Ramos (cell line): Measurements from ENCODE around the gene SEC14L6.
"Not testable (repeated sequence)": the region's sequence is repeated elsewhere in the genome, so short reads cannot be mapped to it uniquely, and the experiment has no call there.

Experiments used
- in situ Hi-C: fragments of 300-500 bp; cut with MboI; formaldehyde crosslinking; loops from one replicate; pipeline ENCODE4 v1.14.3; 2022; ENCODE audit warnings: low sequenced_read_pairs; ENCODE audit not compliant: unreplicated experiment

Gene SEC14L6

GRCh38 chr22:30568137-30568805 lies 21.7 kb upstream of the SEC14L6 start:
- in situ Hi-C loops = no loop called here

- in situ Hi-C loops = not testable (repeated sequence)
Measured at GRCh38 chr22:30567277-30567676, 20.7 kb upstream of the SEC14L6 start.

- in situ Hi-C loops = no loop called here
Measured at GRCh38 chr22:30566125-30566524, 19.6 kb upstream of the SEC14L6 start.

- in situ Hi-C loops = no loop called here
Measured at GRCh38 chr22:30565341-30565740, 18.8 kb upstream of the SEC14L6 start.

GRCh38 chr22:30564761-30565119 lies 18.2 kb upstream of the SEC14L6 start:
- in situ Hi-C loops = no loop called here

- in situ Hi-C loops = no loop called here
Measured at GRCh38 chr22:30564045-30564760, 17.7 kb upstream of the SEC14L6 start.

GRCh38 chr22:30562366-30562765 lies 15.8 kb upstream of the SEC14L6 start:
- in situ Hi-C loops = no loop called here

GRCh38 chr22:30561402-30562189 lies 15.1 kb upstream of the SEC14L6 start:
- in situ Hi-C loops = no loop called here

GRCh38 chr22:30560643-30561202 lies 14.2 kb upstream of the SEC14L6 start:
- in situ Hi-C loops = not testable (repeated sequence)

- in situ Hi-C loops = no loop called here
Measured at GRCh38 chr22:30559889-30560288, 13.3 kb upstream of the SEC14L6 start.

- in situ Hi-C loops = no loop called here
Measured at GRCh38 chr22:30557243-30557642, 10.7 kb upstream of the SEC14L6 start.

- in situ Hi-C loops = no loop called here
Measured at GRCh38 chr22:30556388-30556787, 9.8 kb upstream of the SEC14L6 start.

GRCh38 chr22:30555282-30556210 lies 9.0 kb upstream of the SEC14L6 start:
- in situ Hi-C loops = no loop called here

GRCh38 chr22:30553971-30554370 lies 7.4 kb upstream of the SEC14L6 start:
- in situ Hi-C loops = no loop called here

GRCh38 chr22:30552719-30553118 lies 6.2 kb upstream of the SEC14L6 start:
- in situ Hi-C loops = no loop called here

GRCh38 chr22:30551813-30552212 lies 5.3 kb upstream of the SEC14L6 start:
- in situ Hi-C loops = not testable (repeated sequence)

GRCh38 chr22:30547188-30547587 lies 647 bp upstream of the SEC14L6 start:
- in situ Hi-C loops = no loop called here

GRCh38 chr22:30542811-30543188 lies 3.7 kb downstream of the SEC14L6 start:
- in situ Hi-C loops = no loop called here

GRCh38 chr22:30541961-30542810 lies 4.4 kb downstream of the SEC14L6 start:
- in situ Hi-C loops = no loop called here
